ENCODE results near the gene SLC17A3. TPM values are rescaled to one million over a fixed set of nuclear protein-coding genes. Genes with fewer than 3 reads are reported as not detected.

Gene SLC17A3
- polyA plus RNA-seq (ENCODE audit: insufficient read length), result not detected

- no peak for DNase-seq (ENCODE audit: low read depth)
Measured at GRCh38 chr6:25874118-25874517, at the start of gene SLC17A3. TSS of gene SLC17A3 (minus strand) at chr6:25874243. CDS start at chr6:25868387, 5,856 bp downstream.

DNA sequence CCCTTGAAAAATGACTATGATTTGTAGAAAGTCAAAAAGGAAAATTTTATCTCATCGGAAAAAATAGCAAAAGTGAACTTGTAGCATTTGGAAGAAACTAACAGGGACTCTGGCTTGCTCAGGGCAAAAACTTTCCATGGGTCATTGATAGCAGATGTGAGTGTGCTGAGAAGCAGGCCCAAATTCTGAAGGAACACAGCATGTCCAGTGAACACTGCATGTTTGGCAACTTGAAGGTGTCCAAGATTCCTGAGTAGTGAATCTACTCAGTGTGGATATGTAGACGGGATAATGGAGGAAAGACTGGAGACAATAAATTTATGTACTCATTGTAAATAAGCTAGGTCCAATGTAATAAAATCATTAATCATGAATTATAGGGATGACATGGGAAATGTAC, 48.3 kb upstream of the SLC17A3 start:
- peak; percentile 17 for DNase-seq (ENCODE audit: low read depth)

GRCh38 chr6:25921525-25922203, 47.6 kb upstream of the SLC17A3 start:
- no peak for DNase-seq (ENCODE audit: low read depth)

GRCh38 chr6:25919657-25920056, 45.6 kb upstream of the SLC17A3 start:
- DNase-seq (ENCODE audit: low read depth), result no peak

DNA sequence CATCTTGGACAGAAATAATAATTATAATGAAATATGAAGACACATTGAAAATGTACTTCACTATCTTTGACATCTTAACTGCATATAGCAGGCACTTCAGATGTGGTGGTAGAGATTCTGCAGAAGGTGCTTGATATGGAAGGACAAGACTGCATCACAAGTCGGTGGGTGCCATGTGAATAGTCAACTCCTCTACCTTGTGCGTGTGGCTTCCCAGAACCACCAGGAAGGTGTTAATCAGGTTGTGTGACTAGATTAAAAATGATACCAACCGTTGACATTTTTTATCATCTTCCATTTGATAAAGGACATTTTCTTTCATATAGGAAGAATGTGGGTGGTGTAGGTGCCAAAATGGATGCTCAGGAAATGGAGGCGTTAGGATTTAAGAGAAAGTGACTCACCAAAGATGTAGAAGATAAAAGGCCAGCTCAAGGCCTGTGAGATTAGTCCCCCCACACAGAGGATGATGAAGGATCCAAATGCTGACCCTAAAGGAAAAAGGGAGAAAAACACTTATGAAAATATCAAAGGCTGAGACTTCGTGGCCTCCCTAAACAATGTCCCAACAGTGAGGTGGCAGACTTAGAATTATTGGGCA, 44.1 kb upstream of the SLC17A3 start:
- no peak for DNase-seq (ENCODE audit: low read depth)

DNA sequence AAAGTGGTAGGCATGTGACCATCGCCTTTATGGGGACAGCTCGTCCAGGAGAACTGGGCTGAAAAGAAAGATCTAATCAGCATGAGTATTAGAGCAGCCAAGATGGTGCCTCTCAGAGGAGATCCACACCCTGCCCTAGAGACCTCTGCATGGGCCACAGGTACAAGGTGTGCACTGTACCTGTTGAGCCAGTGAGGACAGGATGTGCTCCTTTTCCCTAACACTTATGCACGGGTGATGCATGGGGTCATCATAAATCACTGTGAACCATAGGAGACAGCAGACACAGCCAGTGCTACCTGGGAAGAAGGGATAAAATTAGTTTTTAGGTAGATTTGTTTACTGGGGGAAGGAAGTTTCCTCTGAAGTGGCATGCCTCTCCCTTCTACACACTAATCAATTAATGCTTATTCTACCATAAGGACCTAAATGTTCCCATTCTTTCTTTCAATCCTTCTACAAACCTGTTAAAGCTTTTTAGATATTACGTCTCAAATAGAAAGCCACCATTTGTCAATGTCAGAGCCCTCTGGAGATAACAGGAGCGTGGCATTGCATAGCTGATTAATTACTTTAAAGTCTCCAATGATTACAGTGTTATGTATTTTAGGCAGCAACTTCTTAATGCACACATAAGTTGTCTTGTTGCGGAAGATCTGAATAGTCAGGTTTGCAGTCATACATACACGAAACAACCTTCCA, 42.9 kb upstream of the SLC17A3 start:
- no peak for DNase-seq (ENCODE audit: low read depth)

DNA sequence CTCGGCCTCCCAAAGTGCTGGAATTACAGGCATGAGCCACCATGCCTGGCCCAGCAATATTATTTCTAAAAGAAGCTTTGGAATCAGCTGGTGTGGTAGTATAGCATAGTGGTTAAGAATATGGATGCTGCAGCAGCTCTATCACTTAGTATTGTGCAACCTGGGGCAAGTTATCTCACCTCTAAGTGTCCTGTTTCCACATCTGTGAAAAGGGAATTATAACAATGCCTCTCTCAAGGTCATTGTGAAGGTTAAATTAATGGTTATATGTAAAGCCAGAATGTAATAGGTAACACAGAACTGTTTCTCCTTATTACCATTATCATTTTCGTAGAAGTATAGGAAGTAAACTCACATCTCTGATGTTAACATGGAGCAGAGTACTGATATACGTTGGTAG, 42.3 kb upstream of the SLC17A3 start:
- DNase-seq (ENCODE audit: low read depth), result no peak

GRCh38 chr6:25913741-25914140, 39.7 kb upstream of the SLC17A3 start:
- no peak for DNase-seq (ENCODE audit: low read depth)

- no peak for DNase-seq (ENCODE audit: low read depth)
Measured at GRCh38 chr6:25911351-25911750, 37.3 kb upstream of the SLC17A3 start.

GRCh38 chr6:25907475-25908014, 33.5 kb upstream of the SLC17A3 start:
- no peak for DNase-seq (ENCODE audit: low read depth)

- DNase-seq (ENCODE audit: low read depth), result no peak
Measured at GRCh38 chr6:25903467-25904099, 29.5 kb upstream of the SLC17A3 start.

- DNase-seq (ENCODE audit: low read depth), result no peak
Measured at GRCh38 chr6:25902071-25902470, 28.0 kb upstream of the SLC17A3 start.

DNA sequence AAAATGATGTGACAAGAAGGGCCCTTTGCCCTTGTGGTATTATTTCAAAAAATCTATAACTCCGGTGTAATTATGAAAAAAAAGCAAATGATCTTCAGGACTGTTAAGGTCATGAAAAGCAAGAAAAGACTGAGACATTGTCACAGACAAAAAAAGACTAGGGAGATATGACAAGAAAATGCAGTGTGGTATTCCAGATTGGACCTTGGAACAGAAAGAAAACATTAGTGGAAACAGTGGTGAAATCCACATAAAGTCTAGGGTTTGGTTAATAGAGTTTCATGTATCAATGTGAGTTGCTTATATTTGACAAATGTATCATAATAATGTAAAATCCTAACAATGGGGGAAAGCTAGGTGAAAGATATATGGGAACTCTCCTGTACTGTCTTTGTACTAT, 26.8 kb upstream of the SLC17A3 start:
- no peak for DNase-seq (ENCODE audit: low read depth)

- DNase-seq (ENCODE audit: low read depth), result no peak
Measured at GRCh38 chr6:25899580-25900408, 25.8 kb upstream of the SLC17A3 start.

GRCh38 chr6:25899123-25899522, 25.1 kb upstream of the SLC17A3 start:
- DNase-seq (ENCODE audit: low read depth), result no peak

GRCh38 chr6:25898289-25898977, 24.4 kb upstream of the SLC17A3 start:
- DNase-seq (ENCODE audit: low read depth), result no peak

- no peak for DNase-seq (ENCODE audit: low read depth)
Measured at GRCh38 chr6:25896252-25896651, 22.2 kb upstream of the SLC17A3 start.

DNA sequence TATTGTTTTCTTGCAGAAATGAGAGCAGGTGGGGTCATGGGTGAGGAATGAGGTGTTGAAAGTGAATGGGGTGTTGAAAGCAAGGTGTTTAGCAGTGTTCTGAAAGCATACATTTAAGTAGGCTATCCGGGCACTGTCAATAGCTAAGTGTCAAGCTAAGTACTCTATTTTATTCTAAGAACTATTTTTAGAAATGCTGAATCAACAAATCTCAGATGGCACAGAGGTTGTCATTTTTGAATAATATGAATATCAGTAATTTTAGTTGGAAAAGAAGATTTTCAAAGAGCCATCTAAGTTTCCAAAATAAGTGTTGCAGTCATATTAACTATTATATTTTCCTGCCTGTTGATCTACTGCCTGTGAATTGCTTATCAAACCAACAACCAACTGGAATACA, 21.7 kb upstream of the SLC17A3 start:
- DNase-seq (ENCODE audit: low read depth), result no peak

- no peak for DNase-seq (ENCODE audit: low read depth)
Measured at GRCh38 chr6:25893778-25894177, 19.7 kb upstream of the SLC17A3 start.

- no peak for DNase-seq (ENCODE audit: low read depth)
Measured at GRCh38 chr6:25892877-25893276, 18.8 kb upstream of the SLC17A3 start.

Measured in forelimb muscle (tissue), 1 donor.